Keratinocyte (primary cell): Measurements from ENCODE around the gene CCR6. TPM values are rescaled to one million over a fixed set of nuclear protein-coding genes. Genes with fewer than 3 reads are reported as not detected.

Source experiments
- DNase-seq: peaks from one replicate; pipeline ENCODE4 v3.0.0-alpha.2; 2011; ENCODE audit warnings: low read depth, missing footprints, low spot score
- FAIRE-seq: peaks from 2 replicates; lab custom pipeline; 2011; peaks lifted over from hg19 to GRCh38; lab: Jason Lieb, UNC
- H2AFZ ChIP-seq: 2 replicates; pipeline ENCODE4 v1.6.0; 2012; ENCODE audit warnings: low read length, control low read depth, inconsistent platforms; ENCODE audit not compliant: control insufficient read depth
- H3K27ac ChIP-seq: 2 replicates; pipeline ENCODE4 v1.5.1; 2011; ENCODE audit warnings: low read length; ENCODE audit not compliant: control insufficient read depth, insufficient read depth
- H3K27me3 ChIP-seq: 3 replicates; pipeline ENCODE4 v1.6.0; 2011; ENCODE audit warnings: low read length; ENCODE audit not compliant: control insufficient read depth, insufficient read depth; ENCODE audit errors: extremely low read depth
- H3K36me3 ChIP-seq, 2 experiments: 2 replicates in 1 of 2; 3 replicates in 1 of 2; pipeline ENCODE4 v1.5.1; 2011; ENCODE audit warnings: low read length in 2 of 2, mild to moderate bottlenecking in 1 of 2; ENCODE audit not compliant: control insufficient read depth in 2 of 2, insufficient read depth in 2 of 2; ENCODE audit errors: extremely low read depth in 1 of 2
- H3K4me1 ChIP-seq: 3 replicates; pipeline ENCODE4 v1.5.1; 2011; ENCODE audit warnings: low read length; ENCODE audit not compliant: control insufficient read depth, insufficient read depth; ENCODE audit errors: extremely low read depth
- H3K4me2 ChIP-seq: 3 replicates; pipeline ENCODE4 v1.6.0; 2011; ENCODE audit warnings: low read depth, low read length; ENCODE audit not compliant: control insufficient read depth, insufficient read depth; ENCODE audit errors: extremely low read depth
- H3K4me3 ChIP-seq, 3 experiments: fragments of 200-600 bp in 1 of 3; sonication (generic) in 1 of 3; 2 replicates in 2 of 3; 3 replicates in 1 of 3; pipeline ENCODE4 v1.5.1; 2011 to 2016; ENCODE audit warnings: low read length in 3 of 3, mild to moderate bottlenecking in 3 of 3, control low read depth in 2 of 3, inconsistent platforms in 1 of 3, low read depth in 1 of 3, mixed read lengths in 1 of 3, mixed run types in 1 of 3, moderate library complexity in 1 of 3; ENCODE audit not compliant: control insufficient read depth in 2 of 3, insufficient read depth in 2 of 3; ENCODE audit errors: extremely low read depth in 1 of 3
- H3K79me2 ChIP-seq: 2 replicates; pipeline ENCODE4 v1.6.0; 2012; ENCODE audit warnings: low read length; ENCODE audit not compliant: control insufficient read depth, insufficient read depth
- H3K9ac ChIP-seq: 3 replicates; pipeline ENCODE4 v1.6.0; 2011; ENCODE audit warnings: low read length; ENCODE audit not compliant: control insufficient read depth, insufficient read depth; ENCODE audit errors: extremely low read depth
- H3K9me1 ChIP-seq: 3 replicates; pipeline ENCODE4 v1.6.0; 2011; ENCODE audit warnings: low read length; ENCODE audit not compliant: control insufficient read depth, insufficient read depth; ENCODE audit errors: extremely low read depth
- H3K9me3 ChIP-seq: 2 replicates; pipeline ENCODE4 v1.5.1; 2012; ENCODE audit warnings: low read depth, low read length; ENCODE audit not compliant: control insufficient read depth
- H4K20me1 ChIP-seq: 3 replicates; pipeline ENCODE4 v1.6.0; 2011; ENCODE audit warnings: low read length; ENCODE audit not compliant: control insufficient read depth, insufficient read depth; ENCODE audit errors: extremely low read depth
- EZH2 ChIP-seq: IDR thresholded peaks from one replicate; pipeline ENCODE4 v1.6.1; 2012; ENCODE audit warnings: inconsistent platforms, mild to moderate bottlenecking, low read length, moderate library complexity
- dilution Hi-C: fragments of 300-500 bp; cut with MboI; formaldehyde crosslinking; loops from one replicate; pipeline ENCODE4 v1.7.0; 2020; ENCODE audit warnings: low sequenced_read_pairs; ENCODE audit not compliant: extremely low pct_ligation_motif_present
- polyA plus RNA-seq, 5 experiments: library from polyadenylated mRNA; depleted of rRNA in 3 of 5; stranded (reverse) in 3 of 5; stranded (forward) in 1 of 5; unstranded in 1 of 5; fragments of >200 nt; gene quantifications; 1 replicate in 1 of 5; 2 replicates in 3 of 5; 3 replicates in 1 of 5; pipeline versions ENCODE4 v1.2.1 to v1.2.3, GENCODE V29; 2011 to 2012; ENCODE audit warnings: missing spikeins in 2 of 5, low read depth in 1 of 5, low replicate concordance in 1 of 5
- TF ChIP-seq, protein P1 (sequence below), 3 experiments: IDR thresholded peaks in 1 of 3; conservative IDR thresholded peaks in 1 of 3; optimal IDR thresholded peaks in 1 of 3; 2 replicates in 2 of 3; 3 replicates in 1 of 3; pipeline versions ENCODE3 to v1.5.1; 2011; ENCODE audit warnings: low read length in 3 of 3, mild to moderate bottlenecking in 3 of 3, moderate library complexity in 2 of 3, control low read depth in 1 of 3, inconsistent platforms in 1 of 3; ENCODE audit not compliant: insufficient read depth in 2 of 3; ENCODE audit errors: extremely low read depth in 1 of 3

CCR6 gene
- polyA plus RNA-seq, 1 donor (not counting 4 experiments of a cell fraction or from before 2014, with no cell fraction given) = not detected

DNA sequence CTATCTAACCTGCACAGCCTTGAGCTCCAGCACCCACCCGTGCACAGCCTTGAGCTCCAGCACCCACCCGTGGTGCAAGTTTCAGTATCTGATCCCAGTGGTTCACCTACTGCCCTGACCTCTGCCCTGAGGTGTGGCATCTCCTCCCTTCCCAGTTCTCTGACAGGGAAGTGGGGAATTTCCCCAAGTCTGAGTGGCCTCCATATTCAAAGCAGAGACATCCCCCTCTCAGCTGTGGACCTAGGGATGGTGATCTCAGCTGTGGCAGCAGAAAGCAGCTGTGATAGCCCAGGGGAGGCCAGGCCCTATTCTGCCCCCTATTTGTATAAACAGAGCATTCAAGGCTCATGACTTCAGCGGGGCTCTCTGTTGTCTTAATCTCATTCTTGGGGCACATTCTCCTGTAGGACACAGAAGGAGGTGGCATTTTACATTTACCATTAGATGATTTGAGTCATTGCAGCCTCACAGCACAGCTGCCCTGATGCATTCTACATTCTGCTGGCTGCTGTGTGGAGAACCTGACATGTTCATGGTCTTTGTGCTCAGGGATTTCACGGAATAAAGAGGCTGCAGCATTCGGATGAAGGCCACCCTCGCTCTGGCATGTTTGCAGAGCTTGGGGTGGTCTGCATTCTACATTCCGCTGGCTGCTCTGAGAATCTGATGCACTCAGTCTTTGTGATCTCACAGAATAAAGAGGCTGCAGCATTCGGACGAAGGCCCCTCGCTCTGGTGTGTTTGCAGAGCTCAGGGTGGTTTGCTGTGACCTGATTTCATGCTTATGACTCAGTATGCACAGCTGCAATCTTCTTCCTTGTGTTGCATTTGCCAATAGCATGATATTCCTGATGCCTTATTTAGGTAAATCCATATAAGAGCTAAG lies 17.9 kb downstream of the CCR6 start:
- no peak for DNase-seq
- Histone ChIP-seq H3K9ac (no peak overlapping the region), H3K4me2 (no peak overlapping the region), H2AFZ (no peak overlapping the region), H3K4me3 (no peak overlapping the region), H3K27ac (no peak overlapping the region), H3K27me3 (no peaks in the 10 kb centered on the region), H3K9me1 (no peaks in the 10 kb centered on the region), H3K9me3 (no peaks in the 10 kb centered on the region), H3K79me2 (no peaks in the 10 kb centered on the region), H3K36me3 (no peaks in the 10 kb centered on the region), H3K4me1 (no peaks in the 10 kb centered on the region), H4K20me1 (no peaks in the 10 kb centered on the region)
- TF ChIP-seq EZH2 = no peak
- TF ChIP-seq, protein P1, sequence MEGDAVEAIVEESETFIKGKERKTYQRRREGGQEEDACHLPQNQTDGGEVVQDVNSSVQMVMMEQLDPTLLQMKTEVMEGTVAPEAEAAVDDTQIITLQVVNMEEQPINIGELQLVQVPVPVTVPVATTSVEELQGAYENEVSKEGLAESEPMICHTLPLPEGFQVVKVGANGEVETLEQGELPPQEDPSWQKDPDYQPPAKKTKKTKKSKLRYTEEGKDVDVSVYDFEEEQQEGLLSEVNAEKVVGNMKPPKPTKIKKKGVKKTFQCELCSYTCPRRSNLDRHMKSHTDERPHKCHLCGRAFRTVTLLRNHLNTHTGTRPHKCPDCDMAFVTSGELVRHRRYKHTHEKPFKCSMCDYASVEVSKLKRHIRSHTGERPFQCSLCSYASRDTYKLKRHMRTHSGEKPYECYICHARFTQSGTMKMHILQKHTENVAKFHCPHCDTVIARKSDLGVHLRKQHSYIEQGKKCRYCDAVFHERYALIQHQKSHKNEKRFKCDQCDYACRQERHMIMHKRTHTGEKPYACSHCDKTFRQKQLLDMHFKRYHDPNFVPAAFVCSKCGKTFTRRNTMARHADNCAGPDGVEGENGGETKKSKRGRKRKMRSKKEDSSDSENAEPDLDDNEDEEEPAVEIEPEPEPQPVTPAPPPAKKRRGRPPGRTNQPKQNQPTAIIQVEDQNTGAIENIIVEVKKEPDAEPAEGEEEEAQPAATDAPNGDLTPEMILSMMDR (optimal IDR thresholded peaks at IDR 0.05 in 1 of 3, IDR thresholded peaks at IDR 0.05 in 1 of 3, conservative IDR thresholded peaks at IDR 0.05 in 1 of 3; ENCODE audit: extremely low read depth in 1 of 3, insufficient read depth in 2 of 3, low read length in 3 of 3) = no peak
- no peak for FAIRE-seq
- dilution Hi-C loops = no loop called here

DNA sequence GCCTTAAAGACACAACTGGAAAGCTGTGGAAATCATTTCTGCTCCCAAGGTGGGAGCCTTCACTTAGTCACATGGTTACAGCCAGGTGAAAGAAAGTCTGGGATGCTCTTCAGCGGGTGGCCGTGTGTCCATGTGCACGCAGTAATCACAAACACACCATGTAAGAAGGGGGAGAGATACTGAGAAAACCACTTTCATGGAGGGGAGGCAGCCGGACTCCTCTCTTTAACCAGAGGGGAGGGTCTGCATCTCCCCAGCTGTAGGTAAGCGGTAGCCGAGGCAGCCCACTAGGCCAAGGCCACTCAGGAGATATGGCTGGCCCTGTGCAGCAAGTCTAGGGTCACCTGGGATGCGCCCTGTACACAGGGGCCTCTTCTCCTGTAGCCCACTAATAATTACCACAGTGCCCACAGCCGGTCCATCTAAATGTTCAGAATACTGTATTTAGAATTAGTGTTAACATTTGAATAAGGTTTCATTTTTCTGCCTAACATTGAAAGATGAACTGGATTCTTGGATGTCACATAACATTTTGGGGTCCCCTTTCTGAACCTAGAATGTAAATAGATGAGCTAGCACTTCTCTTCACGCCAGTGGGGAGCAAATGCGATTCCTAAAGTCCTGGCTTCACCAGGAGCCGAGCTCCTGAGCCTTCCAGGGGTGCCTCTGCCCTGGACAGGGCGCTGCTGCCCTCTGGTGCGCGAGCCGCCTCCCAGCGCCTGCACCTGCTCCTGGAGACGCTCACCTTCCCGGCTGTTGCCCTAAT lies 19.0 kb downstream of the CCR6 start:
- Histone ChIP-seq H3K9me1 (no peaks in the 10 kb centered on the region), H3K9me3 (no peaks in the 10 kb centered on the region), H3K36me3 (no peaks in the 10 kb centered on the region), H3K4me1 (no peaks in the 10 kb centered on the region), H3K27ac (no peak overlapping the region), H3K79me2 (no peaks in the 10 kb centered on the region), H4K20me1 (no peaks in the 10 kb centered on the region), H3K27me3 (peaks cover 3% of the 10 kb centered on the region), H3K9ac (no peak overlapping the region), H3K4me3 (no peak overlapping the region), H2AFZ (no peak overlapping the region), H3K4me2 (no peak overlapping the region)
- dilution Hi-C loops = no loop called here
- DNase-seq (no peak), FAIRE-seq (no peak)
- TF ChIP-seq EZH2 = no peak
- TF ChIP-seq, protein P1 (optimal IDR thresholded peaks at IDR 0.05 in 1 of 3, IDR thresholded peaks at IDR 0.05 in 1 of 3, conservative IDR thresholded peaks at IDR 0.05 in 1 of 3; ENCODE audit: extremely low read depth in 1 of 3, insufficient read depth in 2 of 3, low read length in 3 of 3) = peak; percentile 46 to 84 (median 75)
